GM13976 (cell line): Measurements from ENCODE around the gene ZNF816.
"Not testable (repeated sequence)": the region's sequence is repeated elsewhere in the genome, so short reads cannot be mapped to it uniquely, and the experiment has no call there.

ENCODE experiments used
- DNase-seq: peaks from one replicate; pipeline ENCODE4 v3.0.0; 2012; ENCODE audit warnings: low spot score
- in situ Hi-C: fragments of 300-500 bp; cut with MboI; formaldehyde crosslinking; loops from one replicate; pipeline ENCODE4 v1.12.0; 2022; ENCODE audit warnings: low sequenced_read_pairs, mixed read lengths, inconsistent platforms; ENCODE audit not compliant: unreplicated experiment
- TF ChIP-seq, protein P1 (sequence below): IDR thresholded peaks from 2 replicates; pipeline ENCODE4 v1.5.1; 2012; ENCODE audit warnings: borderline replicate concordance, mild to moderate bottlenecking; ENCODE audit not compliant: insufficient read depth; ENCODE audit errors: extremely low read depth, missing control alignments, control extremely low read depth

The ZNF816 gene

DNA sequence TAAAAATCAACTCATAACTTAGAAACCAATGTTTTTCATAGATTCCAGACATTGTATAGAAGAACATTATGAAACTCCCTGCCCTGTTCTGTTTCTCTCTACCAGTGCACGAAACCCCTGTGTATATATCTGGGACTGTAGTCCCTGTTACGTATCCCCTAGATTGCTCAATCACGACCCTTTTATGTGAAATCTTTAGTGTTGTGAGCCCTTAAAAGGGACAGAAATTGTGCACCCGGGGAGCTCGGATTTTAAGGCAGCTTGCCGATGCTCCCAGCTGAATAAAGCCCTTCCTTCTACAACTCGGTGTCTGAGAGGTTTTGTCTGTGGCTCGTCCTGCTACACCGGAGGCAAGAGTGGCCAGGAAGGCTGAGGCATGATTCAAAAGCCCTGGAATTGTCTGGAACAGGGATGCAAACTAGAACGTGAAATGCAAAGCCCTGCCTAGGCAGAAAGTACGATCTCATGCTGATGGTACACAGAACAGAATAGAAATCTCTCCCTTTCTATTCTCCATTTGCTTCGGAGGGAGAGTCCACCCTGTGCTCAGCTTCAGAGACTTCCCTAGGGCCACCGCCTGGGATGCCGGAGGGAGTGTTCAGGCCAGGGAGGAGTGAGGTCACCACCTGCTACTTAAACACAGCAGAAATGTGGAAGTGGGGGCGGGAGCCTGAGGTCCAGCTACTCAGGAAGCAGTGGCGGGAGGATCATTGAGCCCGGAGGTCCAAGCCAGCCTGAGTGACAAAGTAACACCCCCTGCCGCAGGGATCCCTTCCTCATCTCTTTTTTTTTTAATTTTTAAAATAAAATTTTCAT lies 38.7 kb downstream of the ZNF816 start:
- in situ Hi-C loops, result no loop called here
- no peak for DNase-seq

DNA sequence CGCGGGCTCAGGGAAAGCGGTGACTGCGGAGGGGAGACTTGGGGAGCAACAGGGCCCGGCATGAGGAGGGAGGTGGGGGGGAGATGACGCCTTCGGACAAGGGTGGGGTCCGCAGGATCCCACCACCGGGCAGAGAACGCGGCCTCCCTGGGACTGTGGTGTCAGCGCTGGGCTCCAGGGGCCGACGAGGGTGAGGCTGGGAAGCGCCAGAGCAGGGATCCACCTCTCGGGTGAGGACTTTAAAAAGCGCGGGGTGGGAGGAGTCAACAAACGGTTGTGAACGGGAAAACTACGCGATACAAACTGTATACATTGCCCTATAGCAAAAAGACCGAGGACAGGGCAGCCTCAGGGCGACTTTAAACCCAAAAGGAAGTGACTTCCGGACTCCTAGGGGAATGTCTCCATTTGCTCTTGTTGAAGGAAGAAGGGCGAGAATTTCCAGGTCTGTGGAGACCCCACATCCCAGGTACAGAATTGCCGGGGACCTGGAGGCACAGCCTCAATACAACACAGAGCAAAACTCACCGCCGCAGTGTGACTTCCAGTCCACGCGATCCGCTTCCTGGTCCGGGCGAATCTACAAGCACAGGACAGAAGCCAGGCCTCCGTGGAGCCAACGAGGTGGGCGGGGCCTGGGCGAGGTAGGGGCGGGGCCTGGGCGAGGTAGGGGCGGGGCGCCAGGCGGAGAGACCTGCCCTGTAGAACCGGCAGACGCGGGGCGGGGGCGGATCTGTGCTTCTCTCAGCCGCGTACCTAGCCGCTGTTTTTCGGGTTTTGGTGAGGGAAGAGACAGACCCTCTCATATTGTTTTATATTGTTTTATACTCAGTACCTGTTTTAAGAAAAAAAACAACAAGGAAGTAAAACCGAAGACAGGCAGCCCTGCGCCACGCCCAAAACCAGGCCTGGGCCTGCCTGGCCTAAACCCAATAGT lies 39.6 kb downstream of the ZNF816 start, which contains the start of gene ZNF888:
Gene ZNF888 (minus strand): TSS at position 588 of the 937 bp plus-strand sequence. CDS start 5,555 bp downstream, outside the sequence.
- TF ChIP-seq, protein P1, sequence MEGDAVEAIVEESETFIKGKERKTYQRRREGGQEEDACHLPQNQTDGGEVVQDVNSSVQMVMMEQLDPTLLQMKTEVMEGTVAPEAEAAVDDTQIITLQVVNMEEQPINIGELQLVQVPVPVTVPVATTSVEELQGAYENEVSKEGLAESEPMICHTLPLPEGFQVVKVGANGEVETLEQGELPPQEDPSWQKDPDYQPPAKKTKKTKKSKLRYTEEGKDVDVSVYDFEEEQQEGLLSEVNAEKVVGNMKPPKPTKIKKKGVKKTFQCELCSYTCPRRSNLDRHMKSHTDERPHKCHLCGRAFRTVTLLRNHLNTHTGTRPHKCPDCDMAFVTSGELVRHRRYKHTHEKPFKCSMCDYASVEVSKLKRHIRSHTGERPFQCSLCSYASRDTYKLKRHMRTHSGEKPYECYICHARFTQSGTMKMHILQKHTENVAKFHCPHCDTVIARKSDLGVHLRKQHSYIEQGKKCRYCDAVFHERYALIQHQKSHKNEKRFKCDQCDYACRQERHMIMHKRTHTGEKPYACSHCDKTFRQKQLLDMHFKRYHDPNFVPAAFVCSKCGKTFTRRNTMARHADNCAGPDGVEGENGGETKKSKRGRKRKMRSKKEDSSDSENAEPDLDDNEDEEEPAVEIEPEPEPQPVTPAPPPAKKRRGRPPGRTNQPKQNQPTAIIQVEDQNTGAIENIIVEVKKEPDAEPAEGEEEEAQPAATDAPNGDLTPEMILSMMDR, result no peak
- peak; percentile 94 for DNase-seq
- in situ Hi-C loops, result no loop called here

More for the DNA sequence above, 38.7 kb downstream of the ZNF816 start:
- TF ChIP-seq, protein P1, result no peak

DNA sequence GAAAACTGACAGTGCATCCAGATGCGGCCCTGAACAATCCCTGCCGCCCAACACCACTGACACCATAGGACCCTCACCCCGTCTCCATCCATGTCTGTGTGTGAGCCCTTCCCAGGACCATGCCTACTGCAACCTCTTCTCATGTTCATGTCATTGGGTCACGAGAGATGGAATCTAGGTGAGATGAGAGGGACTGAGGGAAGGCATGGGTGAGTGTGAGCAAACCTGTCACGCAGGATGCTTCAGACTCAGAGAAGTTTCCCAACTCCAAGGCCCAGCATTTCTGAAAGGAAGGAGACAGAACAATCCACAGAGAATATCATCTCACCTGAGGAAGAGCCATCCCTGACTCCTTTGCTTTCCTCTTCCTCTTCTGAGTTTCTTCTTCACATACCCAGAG lies 45.1 kb downstream of the ZNF816 start:
- DNase-seq, result no peak
- in situ Hi-C loops, result no loop called here
- TF ChIP-seq, protein P1, result no peak

DNA sequence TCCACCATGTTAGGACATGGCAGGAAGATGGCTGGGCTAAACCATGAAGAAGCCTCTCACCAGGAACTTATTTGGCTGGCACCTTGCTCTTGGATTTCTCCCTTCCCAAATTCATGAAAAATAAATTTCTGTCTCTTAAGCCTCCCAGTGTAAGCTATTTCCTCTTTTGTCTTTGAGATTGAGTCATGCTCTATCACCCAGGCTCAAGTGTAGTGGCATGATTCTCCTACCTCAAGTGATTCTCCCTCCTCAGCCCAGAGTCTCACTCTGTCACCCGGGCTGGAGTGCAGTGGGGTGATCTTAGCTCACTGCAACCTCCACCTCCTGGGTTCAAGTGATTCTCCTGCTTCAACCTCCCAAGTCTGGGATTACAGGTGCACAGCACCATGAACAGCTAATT lies 52.0 kb downstream of the ZNF816 start:
- TF ChIP-seq, protein P1, result no peak
- in situ Hi-C loops, result no loop called here
- DNase-seq, result no peak

DNA sequence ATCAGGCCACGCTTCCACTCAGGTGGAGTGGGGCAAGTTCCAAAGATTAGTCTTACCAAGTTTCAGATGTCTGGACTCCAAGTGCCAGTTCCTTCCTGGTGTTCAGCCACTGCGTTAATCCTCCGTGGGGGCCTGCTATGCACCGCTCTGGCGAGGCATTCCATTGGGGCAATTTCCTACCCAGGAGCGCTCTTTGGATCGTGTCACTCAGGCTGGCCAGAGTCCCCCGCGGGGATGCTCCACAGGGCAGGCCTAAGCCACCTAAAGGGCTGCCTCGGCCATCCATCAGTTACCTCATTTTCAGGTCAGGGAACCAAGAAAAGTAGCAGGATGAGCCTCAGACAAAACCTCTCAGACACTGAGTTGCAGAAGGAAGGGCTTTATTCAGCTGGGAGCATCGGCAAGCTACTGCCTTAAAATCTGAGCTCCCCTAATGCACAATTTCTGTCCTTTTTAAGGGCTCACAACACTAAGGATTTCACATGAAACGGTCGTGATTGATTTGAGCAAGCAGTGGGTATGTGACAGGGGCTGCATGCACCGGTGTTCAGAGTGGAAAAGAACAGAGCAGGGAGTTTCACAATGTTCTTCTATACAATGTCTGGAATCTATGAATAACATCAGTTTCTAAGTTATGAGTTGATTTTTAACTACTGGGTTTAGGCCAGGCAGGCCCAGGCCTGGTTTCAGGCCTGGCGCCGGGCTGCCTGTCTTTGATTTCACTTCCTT lies 58.5 kb downstream of the ZNF816 start:
- DNase-seq, in situ Hi-C loops: not testable (repeated sequence)

DNA sequence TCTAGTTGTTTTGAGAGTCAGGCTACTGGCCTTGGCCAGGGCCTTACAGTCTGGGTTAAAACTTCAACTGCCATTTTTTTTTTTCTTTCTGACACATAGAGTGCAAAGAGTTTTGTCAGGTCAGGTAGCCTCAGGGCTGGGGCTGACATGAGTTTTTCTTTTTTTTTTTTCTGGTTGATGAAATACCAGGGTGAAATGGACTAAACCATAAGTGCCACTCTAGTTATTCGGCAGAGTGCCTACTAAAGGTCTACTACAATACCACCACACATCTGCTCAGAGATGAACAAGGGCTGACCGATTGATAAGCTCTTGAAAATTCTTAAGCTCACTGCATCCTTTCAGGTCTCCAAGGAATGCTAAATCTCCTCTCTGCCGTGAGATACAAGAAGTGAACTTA lies 60.8 kb downstream of the ZNF816 start:
- in situ Hi-C loops, result no loop called here
- TF ChIP-seq, protein P1, result no peak

More for the DNA sequence above, 60.8 kb downstream of the ZNF816 start:
- DNase-seq, result no peak
